Loucy (cell line): ENCODE results near the gene DMRT1.

Source experiments
- CTCF ChIP-seq: fragments of 200-600 bp; sonication (generic); conservative IDR thresholded peaks from 2 replicates; pipeline ENCODE4 v1.5.1; 2014; ENCODE audit warnings: mild to moderate bottlenecking, antibody characterized with exemption, low read length
- EZH2phosphoT487 ChIP-seq: fragments of 200-600 bp; IDR thresholded peaks from 2 replicates; pipeline ENCODE4 v1.6.1; 2018; ENCODE audit warnings: antibody characterized with exemption, mild to moderate bottlenecking, moderate library complexity, borderline replicate concordance

- no peak for TF ChIP-seq CTCF
- no peak for TF ChIP-seq EZH2phosphoT487
Observed at GRCh38 chr9:880725-881124, 39.2 kb downstream of the DMRT1 start.
